Ishikawa (cell line): ENCODE measurements around the gene ERAL1.
A peak's percentile ranks its signal among the peaks of the same experiment; 100 is the strongest.

Experiments
- CEBPB ChIP-seq: IDR thresholded peaks from 2 replicates; pipeline ENCODE4 v1.6.1; 2012
- CREB1 ChIP-seq: IDR thresholded peaks from 2 replicates; pipeline ENCODE4 v1.6.1; 2012; ENCODE audit warnings: low read depth
- EGR1 ChIP-seq: IDR thresholded peaks from 2 replicates; pipeline ENCODE4 v1.6.1; 2012
- EP300 ChIP-seq: IDR thresholded peaks from 2 replicates; pipeline ENCODE4 v1.6.1; 2012; ENCODE audit warnings: borderline replicate concordance
- FOXM1 ChIP-seq: IDR thresholded peaks from 2 replicates; pipeline ENCODE4 v1.6.1; 2012; ENCODE audit warnings: low read depth, borderline replicate concordance
- NFIC ChIP-seq: IDR thresholded peaks from 2 replicates; pipeline ENCODE4 v1.6.1; 2012
- RAD21 ChIP-seq: IDR thresholded peaks from 2 replicates; pipeline ENCODE4 v1.6.1; 2012; ENCODE audit warnings: low read depth
- TAF1 ChIP-seq: IDR thresholded peaks from 2 replicates; pipeline ENCODE4 v1.6.1; 2012; ENCODE audit warnings: low read depth, mild to moderate bottlenecking
- TCF12 ChIP-seq: IDR thresholded peaks from 2 replicates; pipeline ENCODE4 v1.6.1; 2012; ENCODE audit warnings: low read depth
- TEAD4 ChIP-seq: IDR thresholded peaks from 2 replicates; pipeline ENCODE4 v1.6.1; 2012
- YY1 ChIP-seq: IDR thresholded peaks from 2 replicates; pipeline ENCODE4 v1.6.1; 2012; ENCODE audit warnings: low read depth
- ZBTB7A ChIP-seq: IDR thresholded peaks from 2 replicates; pipeline ENCODE4 v1.6.1; 2012; ENCODE audit warnings: low read depth
- TF ChIP-seq, protein P1 (sequence below): IDR thresholded peaks from 2 replicates; pipeline ENCODE4 v1.6.1; 2012
- TF ChIP-seq, protein P2 (sequence below): IDR thresholded peaks from 2 replicates; pipeline ENCODE4 v1.6.1; 2012
- TF ChIP-seq, protein P3 (sequence below): IDR thresholded peaks from 2 replicates; pipeline ENCODE4 v1.6.1; 2012; ENCODE audit warnings: low read depth, mild to moderate bottlenecking

ERAL1 gene

DNA sequence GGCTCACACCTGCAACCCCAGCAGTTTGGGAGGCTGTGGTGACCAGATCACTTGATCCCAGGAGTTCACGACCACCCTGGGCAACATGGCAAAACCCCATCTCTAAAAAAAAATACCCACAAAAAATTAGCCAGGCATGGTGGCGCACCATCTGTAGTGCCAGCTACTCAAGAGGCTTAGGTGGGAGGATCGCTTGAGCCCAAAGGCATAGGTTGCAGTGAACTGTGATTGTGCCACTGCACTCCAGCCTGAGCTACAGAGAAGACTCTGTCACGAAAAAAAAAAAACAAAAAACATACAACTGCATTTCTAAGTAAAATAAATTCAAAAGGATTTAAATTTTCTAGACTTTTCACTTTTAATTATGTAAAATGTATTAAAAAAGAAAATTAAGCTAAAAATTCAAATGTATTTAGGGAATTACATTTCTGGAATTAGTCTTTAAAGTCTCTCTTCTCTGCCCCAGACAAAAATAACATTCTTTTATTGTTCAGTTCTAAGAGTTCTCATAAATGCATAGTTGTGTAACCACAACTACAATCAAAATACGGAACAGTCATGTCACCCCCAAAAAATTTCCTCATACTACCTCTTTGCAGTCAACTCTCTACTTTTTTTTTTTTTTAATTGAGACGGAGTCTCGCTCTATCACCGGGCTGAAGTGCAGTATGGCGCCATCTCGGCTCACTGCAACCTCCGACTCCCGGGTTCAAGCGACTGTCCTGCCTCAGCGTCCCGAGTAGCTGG is 26.3 kb upstream of the ERAL1 start:
- no peak for TF ChIP-seq FOXM1
- no peak for TF ChIP-seq EGR1
- TF ChIP-seq, protein P1, sequence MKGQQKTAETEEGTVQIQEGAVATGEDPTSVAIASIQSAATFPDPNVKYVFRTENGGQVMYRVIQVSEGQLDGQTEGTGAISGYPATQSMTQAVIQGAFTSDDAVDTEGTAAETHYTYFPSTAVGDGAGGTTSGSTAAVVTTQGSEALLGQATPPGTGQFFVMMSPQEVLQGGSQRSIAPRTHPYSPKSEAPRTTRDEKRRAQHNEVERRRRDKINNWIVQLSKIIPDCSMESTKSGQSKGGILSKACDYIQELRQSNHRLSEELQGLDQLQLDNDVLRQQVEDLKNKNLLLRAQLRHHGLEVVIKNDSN, result no peak
- TF ChIP-seq, protein P2, sequence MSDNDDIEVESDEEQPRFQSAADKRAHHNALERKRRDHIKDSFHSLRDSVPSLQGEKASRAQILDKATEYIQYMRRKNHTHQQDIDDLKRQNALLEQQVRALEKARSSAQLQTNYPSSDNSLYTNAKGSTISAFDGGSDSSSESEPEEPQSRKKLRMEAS, result no peak
- no peak for TF ChIP-seq CEBPB
- no peak for TF ChIP-seq YY1
- TF ChIP-seq CREB1, result no peak
- TF ChIP-seq, protein P3, sequence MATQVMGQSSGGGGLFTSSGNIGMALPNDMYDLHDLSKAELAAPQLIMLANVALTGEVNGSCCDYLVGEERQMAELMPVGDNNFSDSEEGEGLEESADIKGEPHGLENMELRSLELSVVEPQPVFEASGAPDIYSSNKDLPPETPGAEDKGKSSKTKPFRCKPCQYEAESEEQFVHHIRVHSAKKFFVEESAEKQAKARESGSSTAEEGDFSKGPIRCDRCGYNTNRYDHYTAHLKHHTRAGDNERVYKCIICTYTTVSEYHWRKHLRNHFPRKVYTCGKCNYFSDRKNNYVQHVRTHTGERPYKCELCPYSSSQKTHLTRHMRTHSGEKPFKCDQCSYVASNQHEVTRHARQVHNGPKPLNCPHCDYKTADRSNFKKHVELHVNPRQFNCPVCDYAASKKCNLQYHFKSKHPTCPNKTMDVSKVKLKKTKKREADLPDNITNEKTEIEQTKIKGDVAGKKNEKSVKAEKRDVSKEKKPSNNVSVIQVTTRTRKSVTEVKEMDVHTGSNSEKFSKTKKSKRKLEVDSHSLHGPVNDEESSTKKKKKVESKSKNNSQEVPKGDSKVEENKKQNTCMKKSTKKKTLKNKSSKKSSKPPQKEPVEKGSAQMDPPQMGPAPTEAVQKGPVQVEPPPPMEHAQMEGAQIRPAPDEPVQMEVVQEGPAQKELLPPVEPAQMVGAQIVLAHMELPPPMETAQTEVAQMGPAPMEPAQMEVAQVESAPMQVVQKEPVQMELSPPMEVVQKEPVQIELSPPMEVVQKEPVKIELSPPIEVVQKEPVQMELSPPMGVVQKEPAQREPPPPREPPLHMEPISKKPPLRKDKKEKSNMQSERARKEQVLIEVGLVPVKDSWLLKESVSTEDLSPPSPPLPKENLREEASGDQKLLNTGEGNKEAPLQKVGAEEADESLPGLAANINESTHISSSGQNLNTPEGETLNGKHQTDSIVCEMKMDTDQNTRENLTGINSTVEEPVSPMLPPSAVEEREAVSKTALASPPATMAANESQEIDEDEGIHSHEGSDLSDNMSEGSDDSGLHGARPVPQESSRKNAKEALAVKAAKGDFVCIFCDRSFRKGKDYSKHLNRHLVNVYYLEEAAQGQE, result no peak
- TF ChIP-seq TAF1, result no peak

DNA sequence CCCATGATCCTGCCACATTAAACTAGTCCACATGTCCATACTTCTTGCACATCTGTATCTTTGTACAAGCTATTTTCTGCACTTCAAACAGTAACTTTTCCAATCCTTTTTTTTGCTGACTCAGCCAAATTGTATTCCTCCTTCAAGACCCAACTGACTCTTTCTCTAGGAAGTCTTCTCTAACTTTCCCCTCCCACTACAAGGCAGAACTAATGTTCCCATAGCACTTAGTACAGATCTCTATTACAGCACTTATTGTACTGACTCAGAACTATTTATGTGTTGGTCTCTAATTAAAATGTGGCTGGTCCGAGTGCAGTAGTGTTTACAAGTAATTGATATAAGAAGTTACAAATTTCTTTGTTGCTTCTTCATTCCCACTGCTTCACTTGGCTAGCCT is 20.4 kb upstream of the ERAL1 start:
- no peak for TF ChIP-seq YY1
- TF ChIP-seq CREB1, result no peak
- TF ChIP-seq, protein P2, result no peak
- no peak for TF ChIP-seq TCF12
- no peak for TF ChIP-seq FOXM1
- TF ChIP-seq RAD21, result no peak
- TF ChIP-seq, protein P1, result no peak

DNA sequence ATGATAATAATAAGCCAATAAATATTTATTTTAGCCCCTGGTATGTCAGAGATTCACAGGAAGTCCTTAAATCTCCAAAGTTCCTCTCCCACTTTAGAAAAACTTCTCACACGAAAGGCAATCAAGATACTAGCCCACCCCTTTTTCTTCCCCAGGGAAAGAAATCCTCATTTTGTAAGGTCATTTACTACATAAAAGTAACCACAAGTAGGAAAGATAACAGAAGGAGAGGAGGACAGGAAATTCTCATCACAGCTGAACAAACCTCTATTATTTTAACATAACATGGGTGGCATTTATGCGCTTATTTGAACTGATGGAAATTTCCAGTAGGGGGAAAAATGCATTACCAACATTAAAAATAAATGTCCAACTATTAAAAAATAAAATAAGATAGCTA is 15.6 kb upstream of the ERAL1 start:
- no peak for TF ChIP-seq EGR1
- TF ChIP-seq CEBPB, result no peak

DNA sequence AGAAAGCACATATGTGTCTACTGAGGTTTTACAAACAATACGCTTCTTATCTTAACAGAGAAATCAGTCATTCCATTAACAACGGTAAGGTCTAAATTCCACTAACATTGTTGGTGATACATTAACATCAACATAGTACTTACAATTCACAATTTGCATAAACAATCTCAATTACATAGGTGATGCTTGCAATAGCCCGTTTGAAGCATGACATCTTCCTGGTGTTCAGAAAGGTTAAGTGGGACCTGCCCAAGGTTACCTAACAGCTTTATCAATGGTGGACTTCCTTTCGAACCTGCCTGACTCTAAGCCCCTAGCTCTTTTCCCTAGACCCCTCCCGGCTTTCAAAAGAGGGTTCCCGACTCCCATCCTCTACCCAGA is 12.9 kb upstream of the ERAL1 start:
- TF ChIP-seq, protein P1, result no peak
- TF ChIP-seq NFIC (no peak), TAF1 (no peak), FOXM1 (no peak)
- TF ChIP-seq, protein P3, result no peak

DNA sequence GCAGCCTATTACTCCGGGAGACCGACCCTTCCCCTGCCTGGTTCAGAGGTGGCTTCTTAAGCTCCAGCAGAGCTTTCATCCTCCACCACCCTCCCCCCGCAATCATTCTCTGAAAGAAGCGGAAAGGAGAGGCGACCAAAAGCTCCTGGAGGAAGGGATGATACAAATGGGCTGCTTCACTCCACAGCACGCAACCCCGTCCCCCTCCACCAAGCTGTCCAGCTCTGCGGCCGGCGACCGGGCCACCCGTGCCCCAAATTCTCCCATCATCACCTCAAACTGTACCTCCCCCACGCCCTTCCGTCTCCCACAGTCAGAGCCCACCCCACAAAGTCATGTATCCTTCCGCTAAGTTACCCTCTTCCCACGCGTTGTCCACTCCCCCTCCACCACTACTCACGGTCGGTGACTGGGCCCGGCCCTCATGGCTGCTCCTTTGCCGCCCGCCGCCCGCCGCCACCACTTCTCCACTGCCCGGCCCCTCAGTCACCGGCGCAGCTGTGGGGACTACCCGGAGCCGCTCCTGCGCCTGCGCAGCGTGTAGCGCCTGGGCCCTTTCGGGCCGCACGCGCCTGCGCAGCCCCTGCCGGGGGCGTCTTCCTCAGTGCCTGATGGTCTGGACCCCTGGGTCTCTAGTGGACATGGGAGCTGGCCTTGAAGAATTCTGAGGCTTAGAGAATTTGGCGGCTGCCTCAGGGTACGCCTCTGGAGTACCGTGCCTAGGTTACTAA is 12.4 kb upstream of the ERAL1 start, which contains the start of gene FAM222B:
TSS of gene FAM222B (minus strand) at position 509 of the 731 bp plus-strand sequence. CDS start 76,123 bp downstream, outside the sequence.
- TF ChIP-seq TAF1 (peak; percentile 81), ZBTB7A (0 out of 2 replicates have a peak, but pooled peaks have one; percentile 42)
- TF ChIP-seq, protein P2, result no peak; the same call in 1 of the 2 replicates

DNA sequence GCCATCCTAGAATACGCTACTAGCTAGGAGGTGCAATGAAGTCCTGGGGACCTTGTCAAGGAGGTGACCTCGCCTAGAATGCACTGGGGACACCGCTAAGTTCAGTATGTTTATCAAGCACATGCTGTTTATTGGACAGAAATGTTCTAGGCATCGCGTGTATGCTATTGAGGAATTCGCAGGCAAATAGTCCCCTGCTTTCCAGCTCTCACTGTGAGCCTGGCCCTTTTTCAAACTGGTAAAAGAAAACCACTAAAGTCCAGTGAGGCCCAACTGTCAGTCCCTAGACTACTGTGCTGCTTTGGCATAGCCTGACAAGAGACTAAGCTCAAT is 11.0 kb upstream of the ERAL1 start:
- no peak for TF ChIP-seq CREB1
- no peak for TF ChIP-seq CEBPB
- TF ChIP-seq, protein P3, result no peak
- TF ChIP-seq EGR1, result no peak
- no peak for TF ChIP-seq EP300
- no peak for TF ChIP-seq TEAD4
- TF ChIP-seq, protein P1, result no peak
- TF ChIP-seq TAF1, result no peak
- TF ChIP-seq TCF12, result no peak
- no peak for TF ChIP-seq NFIC
- TF ChIP-seq FOXM1, result no peak
- TF ChIP-seq ZBTB7A, result no peak
- no peak for TF ChIP-seq RAD21
- TF ChIP-seq YY1, result no peak
- TF ChIP-seq, protein P2, result no peak
